ENCODE results near the gene MYOCD.

The MYOCD gene

DNA sequence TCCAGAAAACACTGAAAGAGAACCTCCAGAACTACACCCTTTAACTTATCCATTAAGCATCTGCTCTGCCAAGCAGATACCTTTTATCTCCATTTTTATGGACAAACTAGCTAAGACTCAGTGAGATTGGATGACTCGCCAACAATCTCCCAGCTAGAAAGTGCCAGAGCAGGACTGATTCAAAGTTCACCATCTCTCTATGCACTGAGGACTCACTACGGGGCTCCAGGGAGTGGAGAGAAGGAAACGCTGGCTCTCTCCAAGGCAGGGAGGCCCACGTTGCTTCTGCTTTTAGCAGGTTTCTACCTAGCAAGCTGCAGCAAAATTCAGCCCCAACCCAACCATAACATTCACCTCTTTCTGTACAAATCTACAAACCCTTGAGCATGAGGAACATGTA is 70.8 kb downstream of the MYOCD start:
- DNase-seq (ENCODE audit: low read depth): no peak
- no peak overlapping the region for H3K4me3 ChIP-seq (ENCODE audit: low read depth, low read length)

- no peak overlapping the region for H3K4me3 ChIP-seq (ENCODE audit: low read depth, low read length)
- DNase-seq (ENCODE audit: low read depth): no peak
These were observed 72.2 kb downstream of the MYOCD start for GRCh38 chr17:12737740-12738469.

- no peak for DNase-seq (ENCODE audit: low read depth)
- no peak overlapping the region for H3K4me3 ChIP-seq (ENCODE audit: low read depth, low read length)
These were observed 72.9 kb downstream of the MYOCD start for GRCh38 chr17:12738624-12739023.

DNA sequence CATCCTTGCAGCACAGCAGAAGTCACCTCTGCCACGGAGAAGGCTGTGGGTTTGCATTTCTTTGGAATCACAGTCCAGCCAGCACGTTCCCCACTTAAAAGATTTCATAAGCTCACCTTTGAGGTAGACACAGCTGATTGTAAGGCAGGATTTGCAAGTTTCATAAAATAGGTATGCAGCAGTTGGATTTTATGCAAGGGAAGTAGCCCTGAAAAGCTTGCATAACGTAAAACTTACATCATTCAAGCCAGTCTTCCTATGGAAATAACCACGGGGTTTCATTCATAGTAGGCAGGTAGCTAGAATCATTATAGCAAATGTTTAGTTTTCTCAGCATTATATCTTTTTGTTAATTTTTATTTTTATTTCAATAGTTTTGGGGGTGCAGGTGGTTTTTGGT is 73.8 kb downstream of the MYOCD start:
- DNase-seq (ENCODE audit: low read depth): no peak
- no peak overlapping the region for H3K4me3 ChIP-seq (ENCODE audit: low read depth, low read length)

DNA sequence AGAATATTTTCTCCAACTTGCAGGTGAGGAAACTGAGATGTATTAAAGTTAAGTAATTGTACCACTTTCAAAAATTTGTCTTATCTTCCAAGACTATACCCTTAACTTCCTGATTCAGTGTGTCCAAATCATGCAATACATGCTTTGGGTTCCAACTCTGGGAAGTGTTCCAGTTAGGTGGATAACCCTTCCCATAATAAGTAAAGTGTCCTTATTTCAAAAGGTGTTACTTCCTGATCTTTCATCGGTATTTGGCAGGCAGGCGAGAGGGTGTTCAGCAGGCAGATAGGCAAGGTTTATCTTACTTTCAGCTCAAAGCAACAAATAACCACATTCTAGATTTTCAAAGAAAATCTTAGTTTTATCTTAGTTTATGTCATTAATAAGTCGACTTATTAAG is 77.4 kb downstream of the MYOCD start:
- no peak for DNase-seq (ENCODE audit: low read depth)
- H3K4me3 ChIP-seq (ENCODE audit: low read depth, low read length): no peak overlapping the region

DNA sequence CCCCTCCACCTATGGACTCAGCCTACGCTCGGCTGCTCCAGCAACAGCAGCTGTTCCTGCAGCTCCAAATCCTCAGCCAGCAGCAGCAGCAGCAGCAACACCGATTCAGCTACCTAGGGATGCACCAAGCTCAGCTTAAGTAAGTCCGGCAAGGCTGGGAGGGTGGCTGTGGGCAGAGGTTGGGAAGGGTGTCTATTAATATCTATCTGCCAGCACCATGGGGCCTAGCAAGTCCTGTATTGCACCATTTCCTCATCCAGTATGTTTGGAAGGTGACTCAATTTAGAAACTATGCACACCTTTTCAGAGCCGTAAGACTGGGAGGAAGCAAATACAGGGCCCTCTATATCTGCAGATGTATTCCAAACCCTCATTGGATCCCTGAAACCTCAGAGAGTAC is 78.6 kb downstream of the MYOCD start:
- DNase-seq (ENCODE audit: low read depth): no peak
- H3K4me3 ChIP-seq (ENCODE audit: low read depth, low read length): no peak overlapping the region

GRCh38 chr17:12744786-12745185 is 79.1 kb downstream of the MYOCD start:
- H3K4me3 ChIP-seq (ENCODE audit: low read depth, low read length): no peak overlapping the region
- no peak for DNase-seq (ENCODE audit: low read depth)

- H3K4me3 ChIP-seq (ENCODE audit: low read depth, low read length): no peak overlapping the region
- DNase-seq (ENCODE audit: low read depth): no peak
These were observed 79.8 kb downstream of the MYOCD start for GRCh38 chr17:12745486-12745885.

DNA sequence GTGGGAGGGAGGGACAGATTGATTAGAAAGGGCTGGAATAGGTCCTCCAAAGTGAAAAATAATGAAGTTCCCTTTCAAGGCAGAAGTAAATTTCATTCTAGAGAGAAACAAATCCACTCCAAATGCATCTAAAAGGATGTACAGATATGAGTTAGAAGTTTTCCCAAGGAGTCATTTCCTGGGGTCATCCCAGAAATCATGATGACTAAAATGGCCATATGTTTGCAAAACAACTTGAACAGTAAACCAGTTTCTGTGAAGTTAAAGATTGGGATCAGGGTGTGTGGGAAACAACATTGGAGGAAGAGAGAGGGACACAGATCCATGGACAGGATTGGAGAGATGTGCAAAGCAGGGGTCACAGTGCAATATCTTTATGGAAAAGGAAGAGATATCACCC is 91.1 kb downstream of the MYOCD start:
- no peak for DNase-seq (ENCODE audit: low read depth)
- H3K4me3 ChIP-seq (ENCODE audit: low read depth, low read length): no peak overlapping the region

- DNase-seq (ENCODE audit: low read depth): no peak
These were observed 93.4 kb downstream of the MYOCD start for GRCh38 chr17:12759090-12759489.

DNA sequence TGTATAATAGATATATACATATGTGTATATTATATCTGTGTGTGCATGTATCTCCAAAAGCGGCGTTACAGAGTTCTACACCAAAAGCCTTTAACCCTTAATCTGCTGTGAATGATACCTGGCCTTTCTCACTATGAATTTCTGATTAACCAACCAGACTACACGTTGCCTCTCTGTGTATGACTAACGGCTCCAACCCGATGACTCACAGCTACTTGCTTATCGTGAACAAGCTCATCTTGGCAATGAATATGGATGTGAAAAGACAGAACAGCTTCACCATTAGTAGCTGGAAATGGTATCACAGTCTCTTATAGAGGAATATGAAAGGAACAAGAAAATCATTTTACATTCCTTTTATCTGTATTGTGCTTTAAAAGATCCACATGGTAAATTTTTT is 99.9 kb downstream of the MYOCD start:
- H3K4me3 ChIP-seq (ENCODE audit: low read depth, low read length): no peak overlapping the region
- peak; percentile 64 for DNase-seq (ENCODE audit: low read depth)

More at GRCh38 chr17:12759090-12759489, 93.4 kb downstream of the MYOCD start:
- H3K4me3 ChIP-seq (ENCODE audit: low read depth, low read length): no peak overlapping the region

GRCh38 chr17:12768255-12768654 is 102.6 kb downstream of the MYOCD start:
- DNase-seq (ENCODE audit: low read depth): no peak
- H3K4me3 ChIP-seq (ENCODE audit: low read depth, low read length): no peak overlapping the region

GRCh38 chr17:12769981-12770380 is 104.3 kb downstream of the MYOCD start:
- no peak for DNase-seq (ENCODE audit: low read depth)
- no peak overlapping the region for H3K4me3 ChIP-seq (ENCODE audit: low read depth, low read length)

DNA sequence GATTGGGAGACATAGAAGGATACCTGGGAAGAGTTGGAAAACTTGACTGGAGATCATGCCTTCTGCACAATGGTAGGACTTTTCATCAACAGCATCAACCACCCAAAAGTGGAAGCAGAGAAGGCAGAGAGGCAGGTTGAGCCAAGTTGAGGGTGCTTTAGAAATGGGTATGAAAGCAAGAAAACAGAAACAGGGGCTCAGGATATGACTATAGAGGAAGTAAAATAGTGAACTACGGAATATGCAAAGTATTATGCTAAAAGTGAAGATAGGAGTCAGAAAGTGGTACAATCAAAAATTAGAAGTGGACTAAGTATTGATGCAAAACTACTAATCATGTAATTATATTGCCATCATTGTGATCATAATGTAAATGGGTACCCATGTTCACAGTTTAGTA is 107.5 kb downstream of the MYOCD start:
- no peak overlapping the region for H3K4me3 ChIP-seq (ENCODE audit: low read depth, low read length)
- DNase-seq (ENCODE audit: low read depth): no peak

GRCh38 chr17:12789075-12789480 is 123.4 kb downstream of the MYOCD start:
- peak overlapping the region; percentile 61 for H3K4me3 ChIP-seq (ENCODE audit: low read depth, low read length)
- no peak for DNase-seq (ENCODE audit: low read depth)

DNA sequence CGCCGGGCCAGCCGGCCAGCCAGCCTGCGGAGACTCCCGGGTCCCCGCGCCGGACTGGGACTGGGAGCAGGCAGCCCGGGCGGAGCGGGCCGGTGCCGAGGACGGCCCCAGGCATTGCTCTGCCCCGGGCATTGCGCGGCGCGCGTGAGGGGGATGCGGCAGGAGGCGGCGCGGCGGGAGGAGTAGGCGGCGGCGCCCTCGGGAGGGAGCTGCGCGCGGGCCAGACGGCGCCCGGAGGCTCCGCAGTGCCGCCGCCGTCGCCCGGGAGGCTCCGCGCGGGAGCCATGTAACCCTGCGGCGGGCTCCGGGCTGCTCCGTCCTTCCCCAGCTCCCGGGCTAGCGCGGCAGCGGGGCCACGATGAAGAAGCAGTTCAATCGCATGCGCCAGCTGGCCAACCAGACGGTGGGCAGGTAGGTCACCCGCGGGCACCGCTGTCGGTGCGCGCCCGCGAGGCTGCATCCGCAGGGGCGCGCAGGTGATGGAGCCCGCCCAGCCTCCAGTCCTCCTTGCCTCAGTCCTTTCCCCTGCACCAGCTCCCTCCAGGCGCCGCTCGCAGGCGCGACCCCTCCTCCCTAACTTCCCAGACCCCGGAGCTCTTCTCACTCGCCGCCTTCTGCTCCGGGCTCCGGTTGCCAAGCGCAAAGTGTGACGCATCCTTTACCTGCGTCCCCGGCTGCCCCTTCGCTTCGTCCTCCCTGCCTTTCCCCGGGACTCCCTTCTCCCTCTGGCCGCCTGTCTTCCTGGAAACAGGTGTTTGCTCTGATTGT is 124.0 kb downstream of the MYOCD start, which contains the start of gene ARHGAP44:
Gene ARHGAP44 (plus strand): TSS at position 18 of the 768 bp plus-strand sequence. CDS start 341 bp downstream, at position 359.
- DNase-seq (ENCODE audit: low read depth): peak; percentile 7
- peak within 1 kb of the TSS; percentile 61 for H3K4me3 ChIP-seq (ENCODE audit: low read depth, low read length)

- H3K4me3 ChIP-seq (ENCODE audit: low read depth, low read length): peak overlapping the region; percentile 61
- no peak for DNase-seq (ENCODE audit: low read depth)
These were observed 124.8 kb downstream of the MYOCD start for GRCh38 chr17:12790249-12791106.

GRCh38 chr17:12794919-12795532 is 129.3 kb downstream of the MYOCD start:
- DNase-seq (ENCODE audit: low read depth): no peak
- H3K4me3 ChIP-seq (ENCODE audit: low read depth, low read length): no peak overlapping the region

DNA sequence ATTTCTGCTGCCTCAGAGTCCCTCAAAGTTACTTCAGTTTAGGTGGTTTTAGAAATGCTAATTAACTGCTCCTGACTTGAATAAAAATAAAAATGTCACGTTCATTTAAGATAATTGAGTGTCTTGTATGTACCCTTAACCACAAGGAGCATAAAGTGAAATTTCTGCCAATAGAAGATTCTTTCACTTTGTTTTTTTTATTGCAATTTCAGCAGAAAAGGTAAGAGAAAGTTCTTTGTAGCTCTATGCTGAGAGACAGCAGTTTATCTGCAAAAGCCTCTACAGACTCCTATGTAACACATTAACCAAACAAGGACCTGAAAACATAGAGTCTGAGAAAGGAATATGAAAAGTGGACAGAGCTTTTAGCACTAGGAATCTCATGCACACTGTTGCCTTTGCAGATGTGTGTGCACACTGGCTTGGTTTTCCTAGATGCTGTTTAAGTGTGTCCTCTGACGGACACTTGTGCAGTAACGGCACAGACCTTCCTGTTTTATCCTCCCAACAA is 135.2 kb downstream of the MYOCD start:
- no peak for DNase-seq (ENCODE audit: low read depth)
- no peak overlapping the region for H3K4me3 ChIP-seq (ENCODE audit: low read depth, low read length)

Measured in skeletal muscle cell (primary cell).